WTC11 (cell line): ENCODE data around the gene ABLIM2. TPM values are rescaled to one million over a fixed set of nuclear protein-coding genes. Genes with fewer than 3 reads are reported as not detected.

Source experiments
- ATAC-seq: fragments of 200-7000 bp; cut with Tn5 transposase; 2 replicates; pipeline ENCODE4 v1.10.0; 2021; ENCODE audit warnings: mild to moderate bottlenecking, moderate library complexity
- CTCF ChIA-PET: fragments of 300-600 bp; sonication (Branson Sonifier 250); formaldehyde crosslinking; loops from one replicate; lab custom pipeline; 2021; ENCODE audit warnings: antibody characterized with exemption; lab: Charles Lee
- POLR2A ChIA-PET: fragments of 350-600 bp; sonication (Branson Sonifier 250); formaldehyde crosslinking; loops from one replicate; lab custom pipeline; 2021; ENCODE audit warnings: antibody characterized with exemption; lab: Charles Lee
- DNase-seq: peaks from one replicate; pipeline ENCODE4 v3.0.0; 2021; ENCODE audit warnings: low spot score
- H3K27ac Mint-ChIP-seq: 2 replicates; pipeline ENCODE4 v1.8.0; 2021; ENCODE audit warnings: mixed read lengths
- H3K27me3 Mint-ChIP-seq: 2 replicates; pipeline ENCODE4 v1.8.0; 2021; ENCODE audit warnings: low read depth, mild to moderate bottlenecking, moderate library complexity, mixed read lengths
- H3K36me3 Mint-ChIP-seq: 2 replicates; pipeline ENCODE4 v1.8.0; 2021; ENCODE audit warnings: mixed read lengths
- H3K4me1 Mint-ChIP-seq: 2 replicates; pipeline ENCODE4 v1.8.0; 2022; ENCODE audit warnings: mixed read lengths
- H3K4me3 Mint-ChIP-seq: 2 replicates; pipeline ENCODE4 v1.8.0; 2021; ENCODE audit warnings: mild to moderate bottlenecking, moderate library complexity, mixed read lengths
- H3K9me3 Mint-ChIP-seq: 2 replicates; pipeline ENCODE4 v1.8.0; 2021; ENCODE audit warnings: mixed read lengths
- AFF4 ChIP-seq: sonication (generic); formaldehyde crosslinking; IDR thresholded peaks from 2 replicates; pipeline ENCODE4 v1.8.1; 2023; ENCODE audit warnings: mild to moderate bottlenecking, missing genetic modification reagents, borderline replicate concordance
- CTCF ChIP-seq: fragments of 200-600 bp; IDR thresholded peaks from 2 replicates; pipeline ENCODE4 v1.8.0; 2022; ENCODE audit warnings: antibody characterized with exemption
- E2F1 ChIP-seq: sonication (generic); formaldehyde crosslinking; IDR thresholded peaks from 2 replicates; pipeline ENCODE4 v1.8.0; 2022; ENCODE audit warnings: mild to moderate bottlenecking, missing genetic modification reagents
- ELF4 ChIP-seq: sonication (generic); formaldehyde crosslinking; IDR thresholded peaks from 2 replicates; pipeline ENCODE4 v1.8.1; 2022; ENCODE audit warnings: low read depth, mild to moderate bottlenecking, moderate library complexity, missing genetic modification reagents
- ETV6 ChIP-seq: sonication (generic); formaldehyde crosslinking; IDR thresholded peaks from 2 replicates; pipeline ENCODE4 v1.8.1; 2022; ENCODE audit warnings: mild to moderate bottlenecking, missing genetic modification reagents
- FOXP1 ChIP-seq: sonication (generic); formaldehyde crosslinking; IDR thresholded peaks from 2 replicates; pipeline ENCODE4 v1.8.0; 2022; ENCODE audit warnings: missing genetic modification reagents, mild to moderate bottlenecking, moderate library complexity, borderline replicate concordance
- GABPB1 ChIP-seq: sonication (generic); formaldehyde crosslinking; IDR thresholded peaks from 2 replicates; pipeline ENCODE4 v1.8.1; 2023; ENCODE audit warnings: mild to moderate bottlenecking, missing genetic modification reagents
- GRHL2 ChIP-seq: fragments of 250-450 bp; sonication (Bioruptor Pico); IDR thresholded peaks from 2 replicates; pipeline ENCODE4 v1.8.0; 2022; ENCODE audit warnings: mild to moderate bottlenecking, moderate library complexity; ENCODE audit not compliant: insufficient replicate concordance, severe bottlenecking
- MLX ChIP-seq: sonication (generic); formaldehyde crosslinking; IDR thresholded peaks from 2 replicates; pipeline ENCODE4 v1.8.1; 2023; ENCODE audit warnings: mild to moderate bottlenecking, missing genetic modification reagents, moderate library complexity
- MXD4 ChIP-seq: fragments of 250-450 bp; sonication (Bioruptor Pico); IDR thresholded peaks from 2 replicates; pipeline ENCODE4 v1.8.0; 2021; ENCODE audit warnings: mild to moderate bottlenecking, moderate library complexity, borderline replicate concordance
- MYBL2 ChIP-seq: sonication (generic); formaldehyde crosslinking; IDR thresholded peaks from 2 replicates; pipeline ENCODE4 v1.8.1; 2023; ENCODE audit warnings: mild to moderate bottlenecking, moderate library complexity, missing genetic modification reagents
- NR3C1 ChIP-seq: sonication (generic); formaldehyde crosslinking; conservative IDR thresholded peaks from 2 replicates; pipeline ENCODE4 v1.8.1; 2023; ENCODE audit warnings: low read depth, mild to moderate bottlenecking, missing genetic modification reagents
- PRDM15 ChIP-seq: sonication (generic); formaldehyde crosslinking; IDR thresholded peaks from 2 replicates; pipeline ENCODE4 v1.8.0; 2022; ENCODE audit warnings: missing genetic modification reagents
- USF1 ChIP-seq: sonication (generic); formaldehyde crosslinking; IDR thresholded peaks from 2 replicates; pipeline ENCODE4 v1.8.0; 2022; ENCODE audit warnings: mild to moderate bottlenecking, missing genetic modification reagents
- USF2 ChIP-seq: sonication (generic); formaldehyde crosslinking; IDR thresholded peaks from 2 replicates; pipeline ENCODE4 v1.8.1; 2023; ENCODE audit warnings: mild to moderate bottlenecking, missing genetic modification reagents, moderate library complexity
- ZNF423 ChIP-seq: fragments of 250-450 bp; sonication (Bioruptor Pico); IDR thresholded peaks from 2 replicates; pipeline ENCODE4 v2.1.2; 2022; ENCODE audit warnings: mild to moderate bottlenecking, moderate library complexity
- total RNA-seq: library from RNA; stranded (reverse); gene quantifications from 3 replicates; pipeline ENCODE4 v1.2.3, GENCODE V29; 2021

Gene ABLIM2
- total RNA-seq, 1 experiment from 2014 or later: 2.6 TPM

GRCh38 chr4:8110071-8110986 is 48.3 kb downstream of the ABLIM2 start:
- H3K36me3 Mint-ChIP-seq: no peaks in the 10 kb centered on the region
- H3K4me3 Mint-ChIP-seq: no peak overlapping the region
- ATAC-seq (peak; percentile 87), DNase-seq (peak; percentile 83)
- H3K27me3 Mint-ChIP-seq: no peaks in the 10 kb centered on the region
- ChIA-PET CTCF (interaction anchor here (0.6 to 4.0 kb wide), 17 partner anchors 9 to 248 kb away, joined by 3 to 21 read pairs (median 4); partner anchors contain the start of gene ABLIM2), POLR2A (interaction anchor here (0.6 kb wide), 1 partner anchor 279 kb away, joined by 4 read pairs; no protein-coding TSS in a partner anchor)
- H3K4me1 Mint-ChIP-seq: peaks cover 24% of the 10 kb centered on the region
- peak overlapping the region; percentile 73 for H3K27ac Mint-ChIP-seq
- H3K9me3 Mint-ChIP-seq: peaks cover 4% of the 10 kb centered on the region; the same call in 1 of the 2 replicates
- TF ChIP-seq GRHL2 (CRISPR knock-in tag): no peak
- no peak for TF ChIP-seq E2F1 (CRISPR knock-in tag)
- TF ChIP-seq CTCF: 0 out of 2 replicates have a peak, but pooled peaks have one; percentile 18
- no peak for TF ChIP-seq FOXP1 (CRISPR knock-in tag)

GRCh38 chr4:8109406-8110065 is 49.1 kb downstream of the ABLIM2 start:
- Mint-ChIP-seq H3K27me3 (peaks cover 3% of the 10 kb centered on the region; the same call in 1 of the 2 replicates), H3K27ac (peak overlapping the region; percentile 84; the same call in 1 of the 2 replicates), H3K4me1 (peaks cover 32% of the 10 kb centered on the region), H3K9me3 (peaks cover 4% of the 10 kb centered on the region; the same call in 1 of the 2 replicates), H3K4me3 (no peak overlapping the region), H3K36me3 (no peaks in the 10 kb centered on the region)
- TF ChIP-seq NR3C1 (CRISPR knock-in tag): no peak
- no peak for TF ChIP-seq MYBL2
- no peak for TF ChIP-seq MLX (CRISPR knock-in tag)
- no peak for TF ChIP-seq MXD4
- no peak for TF ChIP-seq USF2 (CRISPR knock-in tag)
- TF ChIP-seq ZNF423 (CRISPR knock-in tag): no peak
- no peak for TF ChIP-seq USF1 (CRISPR knock-in tag)
- TF ChIP-seq FOXP1 (CRISPR knock-in tag): no peak
- TF ChIP-seq AFF4 (CRISPR knock-in tag): no peak
- TF ChIP-seq ETV6 (CRISPR knock-in tag): no peak
- TF ChIP-seq GABPB1: no peak
- TF ChIP-seq ELF4 (CRISPR knock-in tag): no peak
- no peak for TF ChIP-seq PRDM15 (CRISPR knock-in tag)
- ChIA-PET POLR2A (no interaction called here), CTCF (interaction anchor here (1.0 to 4.0 kb wide), 6 partner anchors 24 to 170 kb away, joined by 3 to 21 read pairs (median 4); partner anchors contain the start of genes ABLIM2 and AFAP1)
- DNase-seq (no peak), ATAC-seq (no peak)
